ENCODE results near the gene RNF20. TPM values are rescaled to one million over a fixed set of nuclear protein-coding genes. Genes with fewer than 3 reads are reported as not detected.

The RNF20 gene
- total RNA-seq, 1 experiment from 2014 or later, result 34.4 TPM

GRCh38 chr9:101574731-101575333 is 41.2 kb downstream of the RNF20 start:
- Mint-ChIP-seq H3K27ac (ENCODE audit: unreplicated experiment) (no peak overlapping the region), H3K36me3 (ENCODE audit: insufficient read depth, unreplicated experiment) (no peaks in the 10 kb centered on the region), H3K4me1 (ENCODE audit: low read depth, unreplicated experiment) (no peaks in the 10 kb centered on the region), H3K27me3 (ENCODE audit: unreplicated experiment) (no peaks in the 10 kb centered on the region), H3K9me3 (ENCODE audit: low read depth, unreplicated experiment) (no peaks in the 10 kb centered on the region), H3K4me3 (ENCODE audit: low read depth, unreplicated experiment) (no peak overlapping the region)
- DNase-seq, result no peak
- CTCF ChIA-PET, result no interaction called here
- TF ChIP-seq CTCF (IDR thresholded peaks at IDR 0.05; ENCODE audit: unreplicated experiment), result no peak
- BruUV-seq (replicated peaks), result no TSS peak
- intact Hi-C loops (cut with micrococcal nuclease; ENCODE audit: unreplicated experiment), result no loop called here

- no peaks in the 10 kb centered on the region for H3K9me3 Mint-ChIP-seq (ENCODE audit: low read depth, unreplicated experiment)
- no peak for DNase-seq
- H3K27me3 Mint-ChIP-seq (ENCODE audit: unreplicated experiment), result no peaks in the 10 kb centered on the region
- H3K36me3 Mint-ChIP-seq (ENCODE audit: insufficient read depth, unreplicated experiment), result no peaks in the 10 kb centered on the region
- H3K4me1 Mint-ChIP-seq (ENCODE audit: low read depth, unreplicated experiment), result no peaks in the 10 kb centered on the region
- CTCF ChIA-PET, result no interaction called here
- no peak overlapping the region for H3K4me3 Mint-ChIP-seq (ENCODE audit: low read depth, unreplicated experiment)
- intact Hi-C loops (cut with micrococcal nuclease; ENCODE audit: unreplicated experiment), result no loop called here
- no peak for TF ChIP-seq CTCF (IDR thresholded peaks at IDR 0.05; ENCODE audit: unreplicated experiment)
- no peak overlapping the region for H3K27ac Mint-ChIP-seq (ENCODE audit: unreplicated experiment)
- no TSS peak for BruUV-seq (replicated peaks)
These were observed 44.7 kb downstream of the RNF20 start for GRCh38 chr9:101578378-101578777.

- Mint-ChIP-seq H3K36me3 (ENCODE audit: insufficient read depth, unreplicated experiment) (no peaks in the 10 kb centered on the region), H3K27me3 (ENCODE audit: unreplicated experiment) (no peaks in the 10 kb centered on the region), H3K9me3 (ENCODE audit: low read depth, unreplicated experiment) (no peaks in the 10 kb centered on the region), H3K27ac (ENCODE audit: unreplicated experiment) (no peak overlapping the region), H3K4me3 (ENCODE audit: low read depth, unreplicated experiment) (no peak overlapping the region), H3K4me1 (ENCODE audit: low read depth, unreplicated experiment) (no peaks in the 10 kb centered on the region)
- CTCF ChIA-PET, result no interaction called here
- BruUV-seq (replicated peaks), result no TSS peak
- DNase-seq, result no peak
- intact Hi-C loops (cut with micrococcal nuclease; ENCODE audit: unreplicated experiment), result no loop called here
- TF ChIP-seq CTCF (IDR thresholded peaks at IDR 0.05; ENCODE audit: unreplicated experiment), result no peak
These were observed 46.3 kb downstream of the RNF20 start for GRCh38 chr9:101579711-101580545.

GRCh38 chr9:101582553-101582952 is 48.9 kb downstream of the RNF20 start:
- CTCF ChIA-PET, result no interaction called here
- no peaks in the 10 kb centered on the region for H3K36me3 Mint-ChIP-seq (ENCODE audit: insufficient read depth, unreplicated experiment)
- no TSS peak for BruUV-seq (replicated peaks)
- no peaks in the 10 kb centered on the region for H3K9me3 Mint-ChIP-seq (ENCODE audit: low read depth, unreplicated experiment)
- peaks cover 1% of the 10 kb centered on the region for H3K4me1 Mint-ChIP-seq (ENCODE audit: low read depth, unreplicated experiment)
- no peak for DNase-seq
- intact Hi-C loops (cut with micrococcal nuclease; ENCODE audit: unreplicated experiment), result no loop called here
- H3K27me3 Mint-ChIP-seq (ENCODE audit: unreplicated experiment), result no peaks in the 10 kb centered on the region
- H3K27ac Mint-ChIP-seq (ENCODE audit: unreplicated experiment), result no peak overlapping the region
- TF ChIP-seq CTCF (IDR thresholded peaks at IDR 0.05; ENCODE audit: unreplicated experiment), result no peak
- H3K4me3 Mint-ChIP-seq (ENCODE audit: low read depth, unreplicated experiment), result no peak overlapping the region

Measured in Calu3 (cell line).